PC-9 (cell line): ENCODE data around the gene MAEA. TPM values are rescaled to one million over a fixed set of nuclear protein-coding genes. Genes with fewer than 3 reads are reported as not detected.

Experiments
- BruUV-seq: library from RNA; stranded (reverse); fragments of 400-500 nt; replicated peaks from 2 replicates; lab custom pipeline; 2021; lab: Mats Ljungman, UMichigan
- CTCF ChIA-PET: fragments of 300-600 bp; sonication (Branson Sonifier 250); formaldehyde crosslinking; loops from one replicate; lab custom pipeline; 2022; ENCODE audit warnings: antibody characterized with exemption; lab: Charles Lee
- POLR2A ChIA-PET: fragments of 300-600 bp; sonication (Branson Sonifier 250); formaldehyde crosslinking; loops from one replicate; lab custom pipeline; 2022; ENCODE audit warnings: antibody characterized with exemption; ENCODE audit not compliant: unreplicated experiment; lab: Charles Lee
- DNase-seq, 2 experiments: peaks; one replicate each; pipeline versions ENCODE4 v3.0.0 to v3.0.0-alpha.2; 2015 to 2022; ENCODE audit warnings: mixed read lengths in 1 of 2
- H2AFZ ChIP-seq: fragments of 200-600 bp; sonication (generic); 2 replicates; pipeline ENCODE4 v1.8.1; 2017; ENCODE audit warnings: antibody characterized with exemption
- H3F3A ChIP-seq: fragments of 200-600 bp; sonication (generic); 2 replicates; pipeline ENCODE4 v1.8.1; 2017; ENCODE audit warnings: antibody characterized with exemption, mild to moderate bottlenecking, low read depth; ENCODE audit not compliant: insufficient read depth
- H3K27ac ChIP-seq: fragments of 200-600 bp; sonication (generic); 2 replicates; pipeline ENCODE4 v1.6.1; 2016; ENCODE audit warnings: mixed run types
- H3K27me3 ChIP-seq: fragments of 200-600 bp; sonication (generic); 2 replicates; pipeline ENCODE4 v1.6.1; 2016; ENCODE audit warnings: low read depth, mixed run types; ENCODE audit not compliant: insufficient read depth
- H3K36me3 ChIP-seq: fragments of 200-600 bp; sonication (generic); 2 replicates; pipeline ENCODE4 v1.6.1; 2016; ENCODE audit warnings: low read depth, mixed run types
- H3K4me1 ChIP-seq: fragments of 200-600 bp; sonication (generic); replicated peaks from 2 replicates; pipeline ENCODE4 v1.6.1; 2016; ENCODE audit warnings: mixed run types; ENCODE audit not compliant: insufficient read depth
- H3K4me2 ChIP-seq: fragments of 200-600 bp; sonication (generic); 2 replicates; pipeline ENCODE4 v1.6.1; 2017; ENCODE audit warnings: mixed run types
- H3K4me3 ChIP-seq: fragments of 200-600 bp; sonication (generic); 2 replicates; pipeline ENCODE4 v1.6.1; 2016; ENCODE audit warnings: mixed run types
- H3K79me2 ChIP-seq: fragments of 200-600 bp; sonication (generic); 2 replicates; pipeline ENCODE4 v1.6.1; 2017; ENCODE audit warnings: low read depth, mixed run types
- H3K9me2 ChIP-seq: fragments of 200-600 bp; sonication (generic); 2 replicates; pipeline ENCODE4 v1.8.1; 2017; ENCODE audit warnings: mild to moderate bottlenecking; ENCODE audit not compliant: insufficient read depth
- H3K9me3 ChIP-seq: fragments of 200-600 bp; sonication (generic); 2 replicates; pipeline ENCODE4 v1.8.1; 2016; ENCODE audit warnings: low read depth; ENCODE audit not compliant: insufficient read depth
- H4K20me1 ChIP-seq: fragments of 200-600 bp; sonication (generic); 2 replicates; pipeline ENCODE4 v1.8.1; 2017; ENCODE audit not compliant: insufficient read depth
- CTCF ChIP-seq: fragments of 200-600 bp; sonication (generic); conservative IDR thresholded peaks from 2 replicates; pipeline ENCODE4 v1.6.1; 2017; ENCODE audit warnings: mixed run types, antibody characterized with exemption, mild to moderate bottlenecking, moderate library complexity
- EZH2 ChIP-seq: fragments of 200-600 bp; sonication (generic); IDR thresholded peaks from 2 replicates; pipeline ENCODE4 v1.8.0; 2017; ENCODE audit warnings: antibody characterized with exemption, low read depth
- intact Hi-C: fragments of 100-400 bp; cut with micrococcal nuclease; formaldehyde crosslinking; loops from one replicate; pipeline ENCODE4 v1.10.0; 2022; ENCODE audit not compliant: unreplicated experiment
- total RNA-seq: library from RNA; stranded (reverse); gene quantifications from 2 replicates; pipeline ENCODE4 v1.2.3, GENCODE V29; 2021

The MAEA gene
- total RNA-seq, 1 experiment from 2014 or later, result 79.4 TPM

- H4K20me1 ChIP-seq, result no peaks in the 10 kb centered on the region; the same call in 1 of the 2 replicates
- H3F3A ChIP-seq, result peaks cover 57% of the 10 kb centered on the region
- H3K4me1 ChIP-seq, result peaks cover 15% of the 10 kb centered on the region
- TF ChIP-seq EZH2, result no peak
- TF ChIP-seq CTCF, result no peak
- intact Hi-C loops, result loop anchor here (10.0 kb wide), 1 partner anchor 293 kb away; no protein-coding TSS in a partner anchor
- ChIA-PET CTCF (no interaction called here), POLR2A (no interaction called here)
- no peaks in the 10 kb centered on the region for H3K9me2 ChIP-seq
- peak; percentile 68 to 81 for DNase-seq
- no TSS peak for BruUV-seq
- H2AFZ ChIP-seq, result no peak overlapping the region
- no peaks in the 10 kb centered on the region; the same call in 1 of the 2 replicates for H3K9me3 ChIP-seq
- H3K36me3 ChIP-seq, result peaks cover 26% of the 10 kb centered on the region
- peak overlapping the region; percentile 36; the same call in 1 of the 2 replicates for H3K4me2 ChIP-seq
- H3K27me3 ChIP-seq, result no peaks in the 10 kb centered on the region
- H3K79me2 ChIP-seq, result peaks cover 8% of the 10 kb centered on the region
- no peak overlapping the region for H3K4me3 ChIP-seq
- H3K27ac ChIP-seq, result peak overlapping the region; percentile 63
Observed at GRCh38 chr4:1337376-1337831, 47.7 kb downstream of the MAEA start.

DNA sequence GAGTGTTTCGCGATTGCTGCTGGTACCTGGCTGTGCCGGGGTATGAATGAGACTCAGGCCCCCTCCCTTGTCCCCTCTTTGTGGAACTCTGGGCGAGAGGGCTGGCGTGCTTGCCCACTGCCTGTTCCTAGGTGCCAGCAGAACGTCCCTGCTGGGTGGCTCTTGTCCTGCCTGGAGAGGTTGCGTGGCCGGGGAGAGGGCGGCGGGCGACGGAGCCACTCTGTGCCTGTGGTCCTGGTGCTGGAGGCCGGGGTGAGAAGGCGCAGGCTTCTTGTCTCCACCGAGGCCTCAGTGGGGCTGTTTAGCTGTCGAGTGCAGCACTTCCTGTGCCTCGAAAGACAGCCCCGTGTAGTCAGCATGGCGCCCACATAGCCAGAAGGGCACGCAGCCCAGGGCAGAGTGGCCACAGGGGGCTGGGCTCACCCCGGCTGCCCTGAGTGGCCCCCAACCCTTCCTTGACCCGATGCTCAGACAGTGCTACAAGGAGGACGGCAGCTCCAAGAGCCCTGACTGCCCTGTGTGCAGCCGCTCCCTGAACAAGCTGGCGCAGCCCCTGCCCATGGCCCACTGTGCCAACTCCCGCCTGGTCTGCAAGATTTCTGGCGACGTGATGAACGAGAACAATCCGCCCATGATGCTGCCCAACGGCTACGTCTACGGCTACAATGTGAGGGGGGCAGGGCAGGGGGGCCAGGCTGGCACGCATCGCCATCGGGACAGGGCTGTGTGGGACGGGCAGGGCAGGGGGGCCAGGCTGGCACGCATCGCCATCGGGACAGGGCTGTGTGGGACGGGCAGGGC, 48.5 kb downstream of the MAEA start:
- intact Hi-C loops, result loop anchor here (10.0 kb wide), 1 partner anchor 293 kb away; no protein-coding TSS in a partner anchor
- no TSS peak for BruUV-seq
- Histone ChIP-seq H2AFZ (no peak overlapping the region), H3K79me2 (0 out of 2 replicates have a peak, but pooled peaks cover 2% of the 10 kb centered on the region), H3K4me3 (no peak overlapping the region), H4K20me1 (no peaks in the 10 kb centered on the region; the same call in 1 of the 2 replicates), H3K27ac (peak overlapping the region; percentile 63), H3K4me1 (peaks cover 15% of the 10 kb centered on the region), H3F3A (peaks cover 49% of the 10 kb centered on the region), H3K4me2 (peak overlapping the region; percentile 36; the same call in 1 of the 2 replicates), H3K27me3 (no peaks in the 10 kb centered on the region), H3K9me2 (no peaks in the 10 kb centered on the region), H3K36me3 (peaks cover 26% of the 10 kb centered on the region), H3K9me3 (no peaks in the 10 kb centered on the region; the same call in 1 of the 2 replicates)
- ChIA-PET CTCF (no interaction called here), POLR2A (no interaction called here)
- no peak for DNase-seq
- TF ChIP-seq EZH2 (no peak), CTCF (no peak)

GRCh38 chr4:1338752-1339414, 49.2 kb downstream of the MAEA start:
- Histone ChIP-seq H3K4me1 (peaks cover 15% of the 10 kb centered on the region), H3K79me2 (no peaks in the 10 kb centered on the region), H3K4me2 (no peak overlapping the region), H3K4me3 (no peak overlapping the region), H3K36me3 (peaks cover 26% of the 10 kb centered on the region), H3K9me2 (no peaks in the 10 kb centered on the region), H3F3A (peaks cover 52% of the 10 kb centered on the region), H4K20me1 (no peaks in the 10 kb centered on the region; the same call in 1 of the 2 replicates), H3K27ac (no peak overlapping the region), H3K27me3 (no peaks in the 10 kb centered on the region), H3K9me3 (no peaks in the 10 kb centered on the region; the same call in 1 of the 2 replicates), H2AFZ (no peak overlapping the region)
- no TSS peak for BruUV-seq
- no peak for DNase-seq
- POLR2A ChIA-PET, result no interaction called here
- CTCF ChIA-PET, result no interaction called here
- TF ChIP-seq CTCF, result no peak
- no peak for TF ChIP-seq EZH2
- intact Hi-C loops, result loop anchor here (10.0 kb wide), 1 partner anchor 294 kb away; no protein-coding TSS in a partner anchor
